Endothelial cell of umbilical vein (primary cell): ENCODE measurements around the gene PLA2R1. TPM values are rescaled to one million over a fixed set of nuclear protein-coding genes. Genes with fewer than 3 reads are reported as not detected.

ENCODE experiments used
- BruUV-seq: library from RNA; stranded (reverse); fragments of 400-500 nt; replicated peaks from 2 replicates; lab custom pipeline; 2021; lab: Mats Ljungman, UMichigan
- CTCF ChIA-PET: fragments of 300-600, 350-600 bp; sonication (Branson Sonifier 250); formaldehyde crosslinking; loops from one replicate; lab custom pipeline; 2021; ENCODE audit warnings: antibody characterized with exemption, inconsistent platforms; lab: Charles Lee
- POLR2A ChIA-PET: fragments of 300-600, 350-600 bp; sonication (Branson Sonifier 250); formaldehyde crosslinking; loops from one replicate; lab custom pipeline; 2021; ENCODE audit warnings: antibody characterized with exemption, inconsistent platforms; lab: Charles Lee
- DNase-seq: peaks from one replicate; pipeline ENCODE4 v3.0.0-alpha.2; 2011; ENCODE audit warnings: low read depth, low spot score
- FAIRE-seq: peaks from 2 replicates; lab custom pipeline; 2011; peaks lifted over from hg19 to GRCh38; lab: Jason Lieb, UNC
- H2AFZ ChIP-seq: 2 replicates; pipeline ENCODE4 v1.6.0; 2012; ENCODE audit warnings: low read depth, low read length, control low read depth, inconsistent platforms
- H3K27ac ChIP-seq: 2 replicates; pipeline ENCODE4 v1.5.1; 2011; ENCODE audit warnings: low read depth, mild to moderate bottlenecking, control low read depth, low read length, moderate library complexity; ENCODE audit not compliant: insufficient read depth
- H3K27me3 ChIP-seq, 2 experiments: 2 replicates each; pipeline versions ENCODE4 v1.6.0 to v1.6.1; 2011; ENCODE audit warnings: low read length in 2 of 2, mixed read lengths in 1 of 2; ENCODE audit not compliant: control insufficient read depth in 2 of 2, insufficient read depth in 2 of 2
- H3K36me3 ChIP-seq, 2 experiments: 2 replicates in 1 of 2; 3 replicates in 1 of 2; pipeline ENCODE4 v1.5.1; 2011; ENCODE audit warnings: low read length in 2 of 2, mild to moderate bottlenecking in 1 of 2, moderate library complexity in 1 of 2; ENCODE audit not compliant: control insufficient read depth in 2 of 2, insufficient read depth in 2 of 2; ENCODE audit errors: extremely low read depth in 1 of 2
- H3K4me1 ChIP-seq: 3 replicates; pipeline ENCODE4 v1.5.1; 2011; ENCODE audit warnings: mild to moderate bottlenecking, low read length; ENCODE audit not compliant: control insufficient read depth, insufficient read depth; ENCODE audit errors: extremely low read depth
- H3K4me2 ChIP-seq: 2 replicates; pipeline ENCODE4 v1.6.1; 2011; ENCODE audit warnings: low read length, control low read depth, mixed read lengths; ENCODE audit not compliant: insufficient read depth
- H3K4me3 ChIP-seq, 3 experiments: fragments of 200-600 bp in 1 of 3; sonication (generic), shearing (Covaris generic) in 1 of 3; replicated peaks in 1 of 3; 2 replicates each; pipeline ENCODE4 v1.5.1; 2011 to 2016; ENCODE audit warnings: control low read depth in 3 of 3, low read length in 3 of 3, mild to moderate bottlenecking in 2 of 3, inconsistent platforms in 1 of 3, low read depth in 1 of 3, moderate library complexity in 1 of 3; ENCODE audit not compliant: insufficient read depth in 1 of 3
- H3K79me2 ChIP-seq: 2 replicates; pipeline ENCODE4 v1.6.0; 2012; ENCODE audit warnings: low read length, inconsistent platforms; ENCODE audit not compliant: control insufficient read depth, insufficient read depth
- H3K9ac ChIP-seq: replicated peaks from 2 replicates; pipeline ENCODE3; 2011; ENCODE audit warnings: low read length, control low read depth; ENCODE audit not compliant: insufficient read depth; ENCODE audit errors: extremely low read depth
- H3K9me1 ChIP-seq: replicated peaks from 3 replicates; pipeline ENCODE4 v1.6.0; 2011; ENCODE audit warnings: mild to moderate bottlenecking, low read length; ENCODE audit not compliant: control insufficient read depth, insufficient read depth; ENCODE audit errors: extremely low read depth
- H3K9me3 ChIP-seq: replicated peaks from 2 replicates; pipeline ENCODE4 v1.5.1; 2012; ENCODE audit warnings: low read length, inconsistent platforms; ENCODE audit not compliant: control insufficient read depth, insufficient read depth
- H4K20me1 ChIP-seq: replicated peaks from 2 replicates; pipeline ENCODE3; 2011; ENCODE audit warnings: mild to moderate bottlenecking, low read length; ENCODE audit not compliant: control insufficient read depth, insufficient read depth; ENCODE audit errors: extremely low read depth
- CTCF ChIP-seq, 2 donors: IDR thresholded peaks; 1 replicate in 1 of 2; 2 replicates in 1 of 2; pipeline ENCODE4 v1.5.1; 2011; ENCODE audit warnings: low read length in 2 of 2, mild to moderate bottlenecking in 2 of 2, moderate library complexity in 2 of 2, control low read depth in 1 of 2, inconsistent platforms in 1 of 2, low read depth in 1 of 2; ENCODE audit not compliant: insufficient read depth in 1 of 2; ENCODE audit errors: extremely low read depth in 1 of 2
- EZH2 ChIP-seq: IDR thresholded peaks from 2 replicates; pipeline ENCODE4 v1.6.1; 2012; ENCODE audit warnings: borderline replicate concordance, low read depth, mild to moderate bottlenecking, moderate library complexity, low read length, inconsistent platforms; ENCODE audit not compliant: severe bottlenecking
- FOS ChIP-seq: IDR thresholded peaks from 2 replicates; pipeline ENCODE4 v1.6.1; 2011; ENCODE audit warnings: mild to moderate bottlenecking, low read length, moderate library complexity, borderline replicate concordance; ENCODE audit not compliant: insufficient read depth
- GATA2 ChIP-seq: IDR thresholded peaks from 2 replicates; pipeline ENCODE4 v1.7.0; 2011; ENCODE audit warnings: low read depth, mild to moderate bottlenecking, moderate library complexity, mixed read lengths, low read length; ENCODE audit not compliant: insufficient read length, insufficient read depth
- MAX ChIP-seq: IDR thresholded peaks from 2 replicates; pipeline ENCODE4 v1.6.1; 2011; ENCODE audit not compliant: insufficient read depth, insufficient read length
- MYC ChIP-seq: IDR thresholded peaks from one replicate; pipeline ENCODE4 v1.6.1; 2011; ENCODE audit warnings: mild to moderate bottlenecking, low read depth, low read length
- POLR2A ChIP-seq: IDR thresholded peaks from 2 replicates; pipeline ENCODE4 v1.6.1; 2012; ENCODE audit warnings: low read depth, mild to moderate bottlenecking, control low read depth, low read length
- POLR2AphosphoS5 ChIP-seq: IDR thresholded peaks from 2 replicates; pipeline ENCODE4 v1.6.1; 2012; ENCODE audit warnings: low read depth, mild to moderate bottlenecking, control low read depth, low read length, moderate library complexity; ENCODE audit not compliant: insufficient read depth
- dilution Hi-C: fragments of 300-500 bp; cut with MboI; formaldehyde crosslinking; loops from one replicate; pipeline ENCODE4 v1.15.0; 2019; ENCODE audit warnings: low sequenced_read_pairs; ENCODE audit not compliant: extremely low pct_ligation_motif_present
- intact Hi-C: fragments of 100-400 bp; cut with micrococcal nuclease; formaldehyde crosslinking; loops from one replicate; pipeline ENCODE4 v1.10.0; 2022
- polyA plus RNA-seq, 4 experiments: library from polyadenylated mRNA; depleted of rRNA in 3 of 4; stranded (reverse) in 3 of 4; unstranded in 1 of 4; fragments of >200 nt; gene quantifications; 2 replicates each; pipeline versions ENCODE4 v1.2.1 to v1.2.3, GENCODE V29; 2011 to 2012; ENCODE audit warnings: missing spikeins in 1 of 4
- total RNA-seq: library from RNA; stranded (reverse); gene quantifications from 2 replicates; pipeline ENCODE4 v1.2.3, GENCODE V29; 2021

Gene PLA2R1
- total and polyA plus RNA-seq, 2 donors (not counting 3 experiments of a cell fraction or from before 2014, with no cell fraction given): 6.9 to 14.4 TPM

- peaks cover 1 to 2% of the 10 kb centered on the region in 2 experiments for H3K36me3 ChIP-seq
- ChIA-PET POLR2A (no interaction called here), CTCF (no interaction called here)
- no TSS peak for BruUV-seq
- no peaks in the 10 kb centered on the region for H3K9me1 ChIP-seq
- TF ChIP-seq MYC (no peak), MAX (no peak), CTCF (IDR thresholded peaks at IDR 0.05; ENCODE audit: extremely low read depth in 1 of 2, insufficient read depth in 1 of 2, low read depth in 1 of 2, low read length in 2 of 2) (no peak), POLR2A (no peak), GATA2 (no peak), EZH2 (no peak), FOS (no peak), POLR2AphosphoS5 (no peak)
- dilution Hi-C loops: no loop called here
- no peaks in the 10 kb centered on the region for H4K20me1 ChIP-seq
- no peak overlapping the region for H3K4me2 ChIP-seq
- no peak overlapping the region for H3K9ac ChIP-seq
- no peak for DNase-seq
- peaks cover 3% of the 10 kb centered on the region for H3K79me2 ChIP-seq
- no peaks in the 10 kb centered on the region for H3K9me3 ChIP-seq
- H3K4me1 ChIP-seq: peaks cover 39% of the 10 kb centered on the region
- intact Hi-C loops: no loop called here
- no peak for FAIRE-seq
- no peak overlapping the region for H2AFZ ChIP-seq
- H3K4me3 ChIP-seq: no peak overlapping the region
- no peaks in the 10 kb centered on the region for H3K27me3 ChIP-seq
- H3K27ac ChIP-seq: no peak overlapping the region
These were observed 19.1 kb downstream of the PLA2R1 start for GRCh38 chr2:160043265-160043664.
